ENCODE results near the gene SMIM10L2A. TPM values are rescaled to one million over a fixed set of nuclear protein-coding genes. Genes with fewer than 3 reads are reported as not detected.

SMIM10L2A gene
- total RNA-seq, 1 donor: under 0.01 TPM

DNA sequence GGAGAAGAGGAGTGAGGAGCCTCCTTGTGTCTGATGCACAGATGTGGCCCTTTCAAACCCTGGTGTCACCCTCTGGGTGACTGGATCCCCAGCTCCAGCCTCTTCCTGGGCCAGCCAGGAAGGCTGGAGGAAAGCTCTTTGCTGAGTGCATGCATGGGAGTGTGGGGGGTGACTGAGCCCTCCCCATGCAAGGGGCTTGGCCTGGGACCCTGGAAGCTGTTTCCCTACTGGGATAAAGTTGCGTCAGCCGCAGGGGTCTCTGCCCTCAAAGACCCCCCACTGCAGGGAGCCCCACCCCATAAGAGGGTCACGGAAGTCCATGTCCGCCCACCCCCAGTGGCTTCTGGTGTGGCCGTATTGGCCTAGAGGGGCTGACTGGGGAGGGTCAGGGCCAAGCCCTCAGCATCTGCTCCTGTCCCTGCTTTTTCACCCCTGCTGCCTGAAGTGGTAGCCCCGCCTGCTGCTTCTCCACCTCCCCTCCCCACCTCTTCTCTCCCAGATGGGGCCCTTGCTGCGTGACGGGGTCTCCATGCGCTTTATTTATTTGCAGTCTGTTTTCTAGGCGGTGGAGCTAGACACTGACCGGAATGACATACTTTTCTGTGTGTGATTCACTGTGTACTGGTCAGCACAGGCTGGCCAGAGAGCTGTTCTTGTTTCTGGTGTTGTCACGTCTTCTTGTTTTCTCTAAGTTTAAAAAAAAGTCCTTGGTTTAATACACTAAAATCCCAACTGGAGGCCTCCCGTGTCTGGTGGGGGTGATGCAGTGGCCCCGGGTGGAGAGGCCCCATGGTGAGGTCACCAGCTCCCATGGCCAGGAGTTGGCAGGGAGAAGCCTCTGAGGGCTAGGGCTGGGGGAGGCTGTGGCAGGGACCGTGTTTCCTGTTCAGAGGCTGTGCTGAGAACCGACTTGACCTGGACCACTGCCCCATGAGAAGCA is 3.6 kb downstream of the SMIM10L2A start:
- Histone ChIP-seq H4K20me1 (ENCODE audit: insufficient read depth, low read length) (no peaks in the 10 kb centered on the region), H3K9me3 (ENCODE audit: low read depth, low read length) (no peaks in the 10 kb centered on the region)
- no peak for DNase-seq (ENCODE audit: insufficient read length, low spot score, missing footprints)

GRCh38 chrX:135429429-135429828 is 7.7 kb downstream of the SMIM10L2A start:
- no peaks in the 10 kb centered on the region for H4K20me1 ChIP-seq (ENCODE audit: insufficient read depth, low read length)
- H3K4me2 ChIP-seq (ENCODE audit: insufficient read depth, low read length): no peak overlapping the region
- H3K4me3 ChIP-seq (ENCODE audit: insufficient read depth, low read length): no peak overlapping the region
- no peaks in the 10 kb centered on the region for H3K36me3 ChIP-seq (ENCODE audit: insufficient read depth, low read length)
- TF ChIP-seq CTCF (IDR thresholded peaks at IDR 0.05; ENCODE audit: extremely low read depth, low read depth, low read length): no peak
- H3K4me1 ChIP-seq (ENCODE audit: insufficient read depth, low read length): no peaks in the 10 kb centered on the region
- H3K27me3 ChIP-seq (ENCODE audit: insufficient read depth, low read length): no peaks in the 10 kb centered on the region
- H3K79me2 ChIP-seq (ENCODE audit: insufficient read depth, low read length): no peaks in the 10 kb centered on the region
- H2AFZ ChIP-seq (ENCODE audit: low read length): no peak overlapping the region
- H3K27ac ChIP-seq (ENCODE audit: low read depth, low read length): no peak overlapping the region
- no peak for DNase-seq (ENCODE audit: insufficient read length, low spot score, missing footprints)
- no peaks in the 10 kb centered on the region for H3K9me3 ChIP-seq (ENCODE audit: low read depth, low read length)

More for the DNA sequence above, 3.6 kb downstream of the SMIM10L2A start:
- no peak overlapping the region for H3K4me3 ChIP-seq (ENCODE audit: insufficient read depth, low read length)
- H3K79me2 ChIP-seq (ENCODE audit: insufficient read depth, low read length): no peaks in the 10 kb centered on the region
- no peaks in the 10 kb centered on the region for H3K36me3 ChIP-seq (ENCODE audit: insufficient read depth, low read length)
- H3K4me1 ChIP-seq (ENCODE audit: insufficient read depth, low read length): no peaks in the 10 kb centered on the region
- no peak overlapping the region for H3K4me2 ChIP-seq (ENCODE audit: insufficient read depth, low read length)
- TF ChIP-seq CTCF (IDR thresholded peaks at IDR 0.05; ENCODE audit: extremely low read depth, low read depth, low read length): no peak
- no peaks in the 10 kb centered on the region for H3K27me3 ChIP-seq (ENCODE audit: insufficient read depth, low read length)
- H3K27ac ChIP-seq (ENCODE audit: low read depth, low read length): no peak overlapping the region
- no peak overlapping the region for H2AFZ ChIP-seq (ENCODE audit: low read length)

GRCh38 chrX:135431886-135432285 is 10.1 kb downstream of the SMIM10L2A start:
- DNase-seq (ENCODE audit: insufficient read length, low spot score, missing footprints): no peak
- Histone ChIP-seq H3K79me2 (ENCODE audit: insufficient read depth, low read length) (no peaks in the 10 kb centered on the region), H3K36me3 (ENCODE audit: insufficient read depth, low read length) (no peaks in the 10 kb centered on the region), H3K27me3 (ENCODE audit: insufficient read depth, low read length) (no peaks in the 10 kb centered on the region), H3K27ac (ENCODE audit: low read depth, low read length) (no peak overlapping the region), H3K4me2 (ENCODE audit: insufficient read depth, low read length) (no peak overlapping the region), H4K20me1 (ENCODE audit: insufficient read depth, low read length) (no peaks in the 10 kb centered on the region), H2AFZ (ENCODE audit: low read length) (no peak overlapping the region), H3K9me3 (ENCODE audit: low read depth, low read length) (no peaks in the 10 kb centered on the region), H3K4me3 (ENCODE audit: insufficient read depth, low read length) (no peak overlapping the region), H3K4me1 (ENCODE audit: insufficient read depth, low read length) (no peaks in the 10 kb centered on the region)
- TF ChIP-seq CTCF (IDR thresholded peaks at IDR 0.05; ENCODE audit: extremely low read depth, low read depth, low read length): no peak

DNA sequence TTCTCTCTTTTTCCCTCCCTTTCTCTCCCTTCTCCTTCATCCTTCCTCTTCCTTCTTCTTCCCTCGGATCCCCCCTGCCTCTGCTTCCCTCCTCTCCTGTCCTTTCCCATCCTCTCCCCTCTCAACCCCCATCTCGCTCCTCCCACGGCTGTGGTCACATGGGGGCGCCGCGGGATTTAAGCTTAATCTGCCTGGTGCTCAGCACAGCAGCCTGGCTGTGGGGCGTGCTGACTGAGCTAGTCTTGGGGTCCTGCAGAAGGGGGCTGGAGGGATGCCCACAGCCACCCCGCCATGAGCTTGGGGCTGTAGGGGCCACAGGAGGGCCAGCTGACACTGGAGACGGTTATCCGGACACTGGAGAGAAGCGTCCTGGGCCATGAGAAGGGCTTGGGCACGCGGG is 10.7 kb downstream of the SMIM10L2A start:
- Histone ChIP-seq H3K27me3 (ENCODE audit: insufficient read depth, low read length) (no peaks in the 10 kb centered on the region), H3K4me3 (ENCODE audit: insufficient read depth, low read length) (no peak overlapping the region), H3K36me3 (ENCODE audit: insufficient read depth, low read length) (no peaks in the 10 kb centered on the region), H2AFZ (ENCODE audit: low read length) (no peak overlapping the region), H3K4me1 (ENCODE audit: insufficient read depth, low read length) (no peaks in the 10 kb centered on the region), H3K9me3 (ENCODE audit: low read depth, low read length) (no peaks in the 10 kb centered on the region), H3K4me2 (ENCODE audit: insufficient read depth, low read length) (no peak overlapping the region), H3K79me2 (ENCODE audit: insufficient read depth, low read length) (no peaks in the 10 kb centered on the region), H3K27ac (ENCODE audit: low read depth, low read length) (no peak overlapping the region), H4K20me1 (ENCODE audit: insufficient read depth, low read length) (no peaks in the 10 kb centered on the region)
- DNase-seq (ENCODE audit: insufficient read length, low spot score, missing footprints): no peak
- no peak for TF ChIP-seq CTCF (IDR thresholded peaks at IDR 0.05; ENCODE audit: extremely low read depth, low read depth, low read length)
